ENCODE results near the gene PTPN22. TPM values are rescaled to one million over a fixed set of nuclear protein-coding genes. Genes with fewer than 3 reads are reported as not detected.

The PTPN22 gene
- polyA plus RNA-seq, 1 experiment, result 0.02 TPM

- Histone ChIP-seq H3K36me3 (ENCODE audit: control insufficient read depth, insufficient read depth, low read length) (no peaks in the 10 kb centered on the region), H3K4me3 (ENCODE audit: low read depth, low read length) (no peak overlapping the region), H3K27me3 (ENCODE audit: control insufficient read depth, insufficient read depth, low read length) (no peaks in the 10 kb centered on the region)
- DNase-seq (ENCODE audit: low read depth), result no peak
- ChIA-PET POLR2A (no interaction called here), CTCF (no interaction called here)
- TF ChIP-seq CTCF (IDR thresholded peaks at IDR 0.05; ENCODE audit: insufficient read depth, low read depth, low read length), result no peak
These were observed 25.0 kb downstream of the PTPN22 start for GRCh38 chr1:113846391-113847035.

GRCh38 chr1:113836534-113836933 lies 35.0 kb downstream of the PTPN22 start:
- POLR2A ChIA-PET, result no interaction called here
- no peak overlapping the region for H3K4me3 ChIP-seq (ENCODE audit: low read depth, low read length)
- DNase-seq (ENCODE audit: low read depth), result no peak
- no peaks in the 10 kb centered on the region for H3K27me3 ChIP-seq (ENCODE audit: control insufficient read depth, insufficient read depth, low read length)
- CTCF ChIA-PET, result interaction anchor here (0.6 to 3.6 kb wide), 12 partner anchors 14 to 446 kb away, joined by 3 to 26 read pairs (median 5); partner anchors contain the start of genes AP4B1, DCLRE1B and HIPK1
- no peak for TF ChIP-seq CTCF (IDR thresholded peaks at IDR 0.05; ENCODE audit: insufficient read depth, low read depth, low read length)
- H3K36me3 ChIP-seq (ENCODE audit: control insufficient read depth, insufficient read depth, low read length), result no peaks in the 10 kb centered on the region

GRCh38 chr1:113835686-113836290 lies 35.7 kb downstream of the PTPN22 start:
- TF ChIP-seq CTCF (IDR thresholded peaks at IDR 0.05; ENCODE audit: insufficient read depth, low read depth, low read length), result peak; percentile 36; the same call in 1 of the 2 replicates
- DNase-seq (ENCODE audit: low read depth), result no peak
- ChIA-PET CTCF (interaction anchor here (1.0 to 3.6 kb wide), 11 partner anchors 16 to 447 kb away, joined by 3 to 26 read pairs (median 5); partner anchors contain the start of genes AP4B1, DCLRE1B and HIPK1), POLR2A (no interaction called here)
- no peaks in the 10 kb centered on the region for H3K36me3 ChIP-seq (ENCODE audit: control insufficient read depth, insufficient read depth, low read length)
- no peaks in the 10 kb centered on the region for H3K27me3 ChIP-seq (ENCODE audit: control insufficient read depth, insufficient read depth, low read length)
- no peak overlapping the region for H3K4me3 ChIP-seq (ENCODE audit: low read depth, low read length)

GRCh38 chr1:113834716-113835115 lies 36.8 kb downstream of the PTPN22 start:
- TF ChIP-seq CTCF (IDR thresholded peaks at IDR 0.05; ENCODE audit: insufficient read depth, low read depth, low read length), result no peak
- CTCF ChIA-PET, result interaction anchor here (2.2 to 3.6 kb wide), 5 partner anchors 70 to 448 kb away, joined by 10 to 26 read pairs (median 11); partner anchors contain the start of genes AP4B1, DCLRE1B and HIPK1
- POLR2A ChIA-PET, result no interaction called here
- DNase-seq (ENCODE audit: low read depth), result no peak
- no peaks in the 10 kb centered on the region for H3K27me3 ChIP-seq (ENCODE audit: control insufficient read depth, insufficient read depth, low read length)
- no peak overlapping the region for H3K4me3 ChIP-seq (ENCODE audit: low read depth, low read length)
- H3K36me3 ChIP-seq (ENCODE audit: control insufficient read depth, insufficient read depth, low read length), result no peaks in the 10 kb centered on the region

GRCh38 chr1:113830039-113830438 lies 41.5 kb downstream of the PTPN22 start:
- no peak for TF ChIP-seq CTCF (IDR thresholded peaks at IDR 0.05; ENCODE audit: insufficient read depth, low read depth, low read length)
- POLR2A ChIA-PET, result no interaction called here
- no peaks in the 10 kb centered on the region for H3K36me3 ChIP-seq (ENCODE audit: control insufficient read depth, insufficient read depth, low read length)
- CTCF ChIA-PET, result no interaction called here
- H3K4me3 ChIP-seq (ENCODE audit: low read depth, low read length), result no peak overlapping the region
- no peaks in the 10 kb centered on the region for H3K27me3 ChIP-seq (ENCODE audit: control insufficient read depth, insufficient read depth, low read length)
- no peak for DNase-seq (ENCODE audit: low read depth)
